H1 (cell line): ENCODE measurements around the gene RNASE4. TPM values are rescaled to one million over a fixed set of nuclear protein-coding genes. Genes with fewer than 3 reads are reported as not detected.

Experiments
- CTCF ChIA-PET: fragments of 300-600 bp; sonication (Branson Sonifier 250); formaldehyde crosslinking; loops from one replicate; lab custom pipeline; 2021; ENCODE audit not compliant: partially characterized antibody; lab: Charles Lee
- POLR2A ChIA-PET: fragments of 300-600 bp; sonication (Branson Sonifier 250); formaldehyde crosslinking; loops from one replicate; lab custom pipeline; 2021; ENCODE audit warnings: inconsistent platforms; ENCODE audit not compliant: partially characterized antibody; lab: Charles Lee
- DNase-seq, 2 experiments: peaks; one replicate each; pipeline versions ENCODE4 v3.0.0 to v3.0.0-alpha.2; 2010 to 2022; ENCODE audit warnings: low spot score in 2 of 2, low read depth in 1 of 2, mixed read lengths in 1 of 2
- FAIRE-seq: peaks from 2 replicates; lab custom pipeline; 2011; peaks lifted over from hg19 to GRCh38; lab: Jason Lieb, UNC
- H2AFZ ChIP-seq: 2 replicates; pipeline ENCODE4 v1.8.1; 2012; ENCODE audit warnings: low read length, inconsistent platforms
- H2AK5ac ChIP-seq: 2 replicates; pipeline ENCODE4 v1.6.1; 2013; ENCODE audit warnings: low read depth, low read length
- H2BK120ac ChIP-seq: replicated peaks from 2 replicates; pipeline ENCODE3; 2013; ENCODE audit warnings: low read depth, low read length, inconsistent platforms
- H2BK12ac ChIP-seq: 2 replicates; pipeline ENCODE4 v1.6.1; 2013; ENCODE audit warnings: low read depth, low read length
- H2BK15ac ChIP-seq: 2 replicates; pipeline ENCODE4 v1.6.1; 2013; ENCODE audit warnings: low read length
- H2BK20ac ChIP-seq: 2 replicates; pipeline ENCODE4 v1.6.1; 2013; ENCODE audit warnings: low read length
- H2BK5ac ChIP-seq: 2 replicates; pipeline ENCODE4 v1.6.1; 2013; ENCODE audit warnings: low read depth, low read length
- H3K14ac ChIP-seq: 2 replicates; pipeline ENCODE4 v1.6.1; 2013; ENCODE audit warnings: inconsistent platforms; ENCODE audit not compliant: insufficient read length
- H3K18ac ChIP-seq: 2 replicates; pipeline ENCODE4 v1.6.1; 2013; ENCODE audit warnings: low read length; ENCODE audit errors: extremely low read depth
- H3K23ac ChIP-seq: 2 replicates; pipeline ENCODE4 v1.6.1; 2013; ENCODE audit warnings: inconsistent platforms; ENCODE audit not compliant: insufficient read length
- H3K23me2 ChIP-seq: 2 replicates; pipeline ENCODE4 v1.6.1; 2013; ENCODE audit warnings: low read depth, low read length
- H3K27ac ChIP-seq: 2 replicates; pipeline ENCODE4 v1.6.1; 2011; ENCODE audit warnings: low read depth, low read length, inconsistent platforms
- H3K27me3 ChIP-seq, 4 experiments: replicated peaks in 1 of 4; 1 replicate in 1 of 4; 2 replicates in 3 of 4; pipeline versions ENCODE4 v1.6.1 to v1.8.1; 2011 to 2013; ENCODE audit warnings: low read length in 3 of 4, mild to moderate bottlenecking in 3 of 4, inconsistent platforms in 2 of 4, mixed read lengths in 2 of 4, moderate library complexity in 1 of 4; ENCODE audit not compliant: control insufficient read depth in 3 of 4, insufficient read depth in 3 of 4; ENCODE audit errors: extremely low read depth in 1 of 4
- H3K36me3 ChIP-seq, 4 experiments: 2 replicates each; pipeline versions ENCODE4 v1.6.1 to v1.8.1; 2011 to 2013; ENCODE audit warnings: mild to moderate bottlenecking in 4 of 4, low read length in 3 of 4, moderate library complexity in 2 of 4, control low read depth in 1 of 4, inconsistent platforms in 1 of 4; ENCODE audit not compliant: insufficient read depth in 4 of 4, control insufficient read depth in 2 of 4
- H3K4ac ChIP-seq: replicated peaks from 2 replicates; pipeline ENCODE3; 2013; ENCODE audit warnings: low read length, low read depth, mixed read lengths, inconsistent platforms; ENCODE audit not compliant: insufficient read length
- H3K4me1 ChIP-seq, 4 experiments: replicated peaks in 1 of 4; 1 replicate in 1 of 4; 2 replicates in 3 of 4; pipeline versions ENCODE4 v1.6.1 to v1.8.1; 2011 to 2013; ENCODE audit warnings: low read length in 3 of 4, inconsistent platforms in 2 of 4, mixed read lengths in 1 of 4; ENCODE audit not compliant: insufficient read depth in 4 of 4, control insufficient read depth in 3 of 4
- H3K4me2 ChIP-seq, 2 experiments: 2 replicates each; pipeline versions ENCODE4 v1.6.1 to v1.8.1; 2011 to 2013; ENCODE audit warnings: low read depth in 2 of 2, low read length in 2 of 2, control low read depth in 1 of 2, inconsistent platforms in 1 of 2, mild to moderate bottlenecking in 1 of 2; ENCODE audit not compliant: insufficient read depth in 1 of 2
- H3K4me3 ChIP-seq, 4 experiments: fragments of 200-600, 300-600 bp in 1 of 4; sonication (generic), shearing (Covaris generic), sonication (Bioruptor Twin) in 1 of 4; 2 replicates each; pipeline versions ENCODE4 v1.5.1 to v1.8.1; 2011 to 2016; ENCODE audit warnings: low read length in 4 of 4, low read depth in 3 of 4, control low read depth in 2 of 4, inconsistent platforms in 2 of 4, mild to moderate bottlenecking in 2 of 4, mixed read lengths in 1 of 4, moderate library complexity in 1 of 4; ENCODE audit not compliant: insufficient read depth in 2 of 4; ENCODE audit errors: extremely low read depth in 1 of 4
- H3K56ac ChIP-seq: replicated peaks from 2 replicates; pipeline ENCODE3; 2013; ENCODE audit warnings: low read depth, mild to moderate bottlenecking, mixed read lengths, low read length, inconsistent platforms; ENCODE audit not compliant: insufficient read length
- H3K79me1 ChIP-seq: 2 replicates; pipeline ENCODE4 v1.6.1; 2013; ENCODE audit warnings: low read depth, low read length, control low read depth
- H3K79me2 ChIP-seq, 2 experiments: 2 replicates each; pipeline versions ENCODE4 v1.6.1 to v1.8.1; 2012 to 2013; ENCODE audit warnings: low read length in 2 of 2, mild to moderate bottlenecking in 2 of 2, inconsistent platforms in 1 of 2; ENCODE audit not compliant: insufficient read depth in 2 of 2, control insufficient read depth in 1 of 2
- H3K9ac ChIP-seq, 4 experiments: replicated peaks in 1 of 4; 1 replicate in 1 of 4; 2 replicates in 3 of 4; pipeline versions ENCODE4 v1.6.1 to v1.8.1; 2011 to 2013; ENCODE audit warnings: low read depth in 3 of 4, low read length in 3 of 4, control low read depth in 2 of 4, mild to moderate bottlenecking in 2 of 4, moderate library complexity in 2 of 4, inconsistent platforms in 1 of 4; ENCODE audit errors: extremely low read depth in 1 of 4
- H3K9me3 ChIP-seq, 2 experiments: 2 replicates each; pipeline versions ENCODE4 v1.6.1 to v1.8.1; 2012 to 2013; ENCODE audit warnings: mild to moderate bottlenecking in 2 of 2, moderate library complexity in 2 of 2, control low read depth in 1 of 2, inconsistent platforms in 1 of 2, low read depth in 1 of 2, low read length in 1 of 2, mixed read lengths in 1 of 2; ENCODE audit not compliant: insufficient read depth in 2 of 2
- H4K20me1 ChIP-seq, 2 experiments: replicated peaks in 1 of 2; 2 replicates each; pipeline versions ENCODE3 to v1.8.1; 2011 to 2013; ENCODE audit warnings: inconsistent platforms in 2 of 2, low read length in 2 of 2, mild to moderate bottlenecking in 1 of 2; ENCODE audit not compliant: insufficient read depth in 2 of 2, control insufficient read depth in 1 of 2
- H4K5ac ChIP-seq: 2 replicates; pipeline ENCODE4 v1.6.1; 2013; ENCODE audit warnings: low read length, low read depth, mixed read lengths, inconsistent platforms; ENCODE audit not compliant: insufficient read length
- H4K8ac ChIP-seq: 2 replicates; pipeline ENCODE4 v1.8.0; 2013; ENCODE audit warnings: mild to moderate bottlenecking, moderate library complexity, low read length, inconsistent platforms; ENCODE audit not compliant: insufficient read depth; ENCODE audit errors: extremely low read depth
- H4K91ac ChIP-seq: replicated peaks from 2 replicates; pipeline ENCODE3; 2013; ENCODE audit warnings: low read length, mixed read lengths, inconsistent platforms; ENCODE audit not compliant: insufficient read length
- ATF2 ChIP-seq: IDR thresholded peaks from 2 replicates; pipeline ENCODE4 v1.6.1; 2012; ENCODE audit warnings: low read length, inconsistent platforms
- BRCA1 ChIP-seq: IDR thresholded peaks from 2 replicates; pipeline ENCODE4 v1.6.1; 2012; ENCODE audit warnings: low read depth, low read length, improper control_type of control experiment
- EGR1 ChIP-seq: IDR thresholded peaks from 2 replicates; pipeline ENCODE4 v1.6.1; 2011; ENCODE audit warnings: low read depth, low read length, borderline replicate concordance
- GTF2F1 ChIP-seq: IDR thresholded peaks from 2 replicates; pipeline ENCODE4 v1.6.1; 2012; ENCODE audit warnings: low read depth, low read length, improper control_type of control experiment, borderline replicate concordance
- MAFK ChIP-seq: IDR thresholded peaks from 2 replicates; pipeline ENCODE4 v1.6.1; 2012; ENCODE audit warnings: low read depth, mild to moderate bottlenecking, improper control_type of control experiment, low read length
- POU5F1 ChIP-seq: IDR thresholded peaks from 2 replicates; pipeline ENCODE4 v1.6.1; 2011; ENCODE audit warnings: low read depth, mild to moderate bottlenecking, low read length, moderate library complexity
- TBP ChIP-seq: IDR thresholded peaks from 2 replicates; pipeline ENCODE4 v1.6.1; 2011; ENCODE audit warnings: low read depth, low read length, improper control_type of control experiment
- TCF12 ChIP-seq: IDR thresholded peaks from 2 replicates; pipeline ENCODE4 v1.6.1; 2011; ENCODE audit warnings: low read depth, mild to moderate bottlenecking, low read length
- YY1 ChIP-seq: IDR thresholded peaks from 2 replicates; pipeline ENCODE4 v1.6.1; 2011; ENCODE audit warnings: low read depth, mild to moderate bottlenecking, low read length
- WGBS, 2 experiments: shearing (Covaris generic) in 1 of 2; methylation state at CpG; one replicate each; pipeline versions ENCODE4 v1.1.6 to v1.1.7; 2013 to 2015; ENCODE audit warnings: low lambda C conversion rate in 2 of 2, mixed read lengths in 2 of 2, inconsistent platforms in 1 of 2, low coverage in 1 of 2, missing lambda C conversion rate in 1 of 2; ENCODE audit not compliant: insufficient replicate concordance in 2 of 2, insufficient coverage in 1 of 2, insufficient read length in 1 of 2; ENCODE audit errors: extremely low coverage in 1 of 2, missing lambda C conversion rate in 1 of 2; 5-methylcytosine and 5-hydroxymethylcytosine counted together
- polyA plus RNA-seq, 7 experiments: library from polyadenylated mRNA; depleted of rRNA in 3 of 7; stranded (reverse) in 5 of 7; unstranded in 2 of 7; fragments of >200 nt in 5 of 7; fragments of 200-250 nt in 2 of 7; gene quantifications; 1 replicate in 5 of 7; 2 replicates in 1 of 7; 4 replicates in 1 of 7; pipeline versions ENCODE4 v1.2.1 to v1.2.3, GENCODE V29; 2011 to 2013; ENCODE audit warnings: missing spikeins in 2 of 7, mixed read lengths in 2 of 7
- total RNA-seq: library from RNA; stranded (reverse); fragmentation: NEBNext Ultra II Directional; extraction: Animal tissue kit (Norgen Biotek cat#: 25700); gene quantifications from 2 replicates; pipeline ENCODE4 v1.2.1, GENCODE V29; 2021

Gene RNASE4
- total and polyA plus RNA-seq, 2 of the 8 experiments (the other 6 are each of a cell fraction or from before 2014, with no cell fraction given): 0.61 to 3.5 TPM

- Histone ChIP-seq H3K18ac (no peak overlapping the region), H3K36me3 (no peaks in the 10 kb centered on the region), H2BK12ac (no peak overlapping the region), H3K4me2 (peak overlapping the region; percentile 46 to 68), H2BK120ac (no peak overlapping the region), H4K8ac (no peak overlapping the region), H3K4me3 (peak overlapping the region; percentile 55 to 87 (median 68)), H3K23me2 (peaks cover 4% of the 10 kb centered on the region), H3K27ac (no peak overlapping the region), H3K4me1 (peaks cover 0 to 5% (median 1%) of the 10 kb centered on the region in 4 experiments; a peak in 2 of 7 replicates), H3K79me2 (no peaks in the 10 kb centered on the region), H3K79me1 (no peaks in the 10 kb centered on the region), H2AK5ac (no peak overlapping the region), H2BK15ac (no peak overlapping the region), H3K14ac (no peak overlapping the region), H4K91ac (no peak overlapping the region), H4K5ac (no peak overlapping the region), H2AFZ (peak overlapping the region; percentile 77; the same call in 1 of the 2 replicates), H3K27me3 (peaks cover 3 to 18% (median 12%) of the 10 kb centered on the region in 4 experiments; a peak in 6 of 7 replicates), H3K4ac (no peak overlapping the region), H3K9ac (peak overlapping the region in 1 of 4 experiments; percentile 10; a peak in 1 of 7 replicates), H4K20me1 (no peaks in the 10 kb centered on the region), H2BK5ac (no peak overlapping the region), H3K23ac (no peak overlapping the region), H2BK20ac (no peak overlapping the region), H3K9me3 (no peaks in the 10 kb centered on the region), H3K56ac (no peak overlapping the region)
- FAIRE-seq (peak; percentile 74), DNase-seq (peak; percentile 94 to 98)
- ChIA-PET CTCF (interaction anchor here (0.6 to 1.7 kb wide), 7 partner anchors 21 to 318 kb away, joined by 3 to 6 read pairs (median 4); no protein-coding TSS in a partner anchor), POLR2A (interaction anchor here (0.7 to 0.8 kb wide), 2 partner anchors 28 to 297 kb away, joined by 3 to 6 read pairs; no protein-coding TSS in a partner anchor)
- WGBS, 2 experiments: 3% methylated on average over 33 of the region's 39 CpGs; no CpG with 5 or more reads in 1 of the 2 experiments
- 0 out of 2 replicates have a peak, but pooled peaks have one; percentile 59 for TF ChIP-seq TCF12
- no peak for TF ChIP-seq BRCA1
- peak; percentile 13; the same call in 1 of the 2 replicates for TF ChIP-seq YY1
- no peak for TF ChIP-seq POU5F1
- no peak for TF ChIP-seq EGR1
- peak; percentile 100 for TF ChIP-seq TBP
- TF ChIP-seq ATF2: no peak
- TF ChIP-seq GTF2F1: no peak
- TF ChIP-seq MAFK: peak; percentile 75; the same call in 1 of the 2 replicates
Measured at GRCh38 chr14:20652996-20653975, 31.1 kb upstream of the RNASE4 start.
